ENCODE data around the gene BNIPL. TPM values are rescaled to one million over a fixed set of nuclear protein-coding genes. Genes with fewer than 3 reads are reported as not detected.

BNIPL gene
- total and polyA plus RNA-seq, 2 of the 8 experiments (the other 6 are each of a cell fraction or from before 2014, with no cell fraction given) = 2.4 to 3.3 TPM

DNA sequence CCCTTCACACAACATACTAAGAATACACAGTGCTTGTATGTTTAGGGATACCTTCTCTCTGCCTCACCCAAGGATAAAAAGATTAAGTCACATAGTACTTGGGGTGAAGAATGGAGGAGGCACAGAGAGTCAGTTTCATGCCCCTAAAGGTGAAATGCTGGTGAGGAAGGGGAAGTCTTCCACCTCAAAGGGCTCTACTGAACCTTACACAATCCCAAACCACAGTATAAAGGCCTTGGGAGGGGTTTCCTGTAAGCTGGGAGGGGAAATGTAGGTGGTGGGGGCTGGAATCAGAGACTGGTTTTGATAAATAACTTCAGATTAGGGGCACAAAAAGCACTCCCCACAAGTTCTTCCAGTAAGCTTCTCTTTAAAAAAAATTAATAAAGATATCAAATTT, 33.2 kb upstream of the BNIPL start:
- peaks cover 0 to 4% (median 1%) of the 10 kb centered on the region in 4 experiments; a peak in 2 of 8 replicates for H3K36me3 ChIP-seq (ENCODE audit: control insufficient read depth in 2 of 4, insufficient read depth in 4 of 4, low read length in 3 of 4)
- no peak overlapping the region for H3K14ac ChIP-seq (ENCODE audit: insufficient read length)
- H3K18ac ChIP-seq (ENCODE audit: extremely low read depth, low read length) = no peak overlapping the region
- H2BK15ac ChIP-seq (ENCODE audit: low read length) = no peak overlapping the region
- H3K27ac ChIP-seq (ENCODE audit: low read depth, low read length) = no peak overlapping the region
- no peak overlapping the region for H2AFZ ChIP-seq (ENCODE audit: low read length)
- no peak overlapping the region for H2BK12ac ChIP-seq (ENCODE audit: low read depth, low read length)
- FAIRE-seq (no peak), DNase-seq (ENCODE audit: low read depth in 1 of 2, low spot score in 2 of 2) (no peak)
- H3K9ac ChIP-seq (replicated peaks in 1 of 4; ENCODE audit: extremely low read depth in 1 of 4, low read depth in 3 of 4, low read length in 3 of 4) = no peak overlapping the region
- H3K23ac ChIP-seq (ENCODE audit: insufficient read length) = no peak overlapping the region
- no peak overlapping the region for H3K56ac ChIP-seq (replicated peaks; ENCODE audit: insufficient read length, low read depth, low read length)
- H4K8ac ChIP-seq (ENCODE audit: extremely low read depth, insufficient read depth, low read length) = no peak overlapping the region
- H3K9me3 ChIP-seq (ENCODE audit: insufficient read depth in 2 of 2, low read depth in 1 of 2, low read length in 1 of 2) = no peaks in the 10 kb centered on the region
- TF ChIP-seq RAD21 (IDR thresholded peaks at IDR 0.05 in 1 of 2, conservative IDR thresholded peaks at IDR 0.05 in 1 of 2; ENCODE audit: low read depth in 2 of 2, low read length in 2 of 2) (no peak), CHD2 (IDR thresholded peaks at IDR 0.05; ENCODE audit: low read length) (no peak), MAFK (IDR thresholded peaks at IDR 0.05; ENCODE audit: low read depth, low read length) (no peak), ZNF274 (IDR thresholded peaks at IDR 0.05; ENCODE audit: borderline replicate concordance, extremely low read depth, low read length) (no peak), NANOG (IDR thresholded peaks at IDR 0.05; ENCODE audit: insufficient read depth, low read depth, low read length, poor library complexity, severe bottlenecking) (no peak), POLR2A (IDR thresholded peaks at IDR 0.05; ENCODE audit: control extremely low read depth in 1 of 2, low read depth in 2 of 2, low read length in 2 of 2) (no peak), SIRT6 (IDR thresholded peaks at IDR 0.05; ENCODE audit: low read length) (no peak), RFX5 (IDR thresholded peaks at IDR 0.05; ENCODE audit: borderline replicate concordance, low read depth, low read length) (no peak), TCF12 (IDR thresholded peaks at IDR 0.05; ENCODE audit: low read depth, low read length) (no peak), KDM5A (IDR thresholded peaks at IDR 0.05; ENCODE audit: low read length) (no peak), YY1 (IDR thresholded peaks at IDR 0.05; ENCODE audit: low read depth, low read length) (no peak), BRCA1 (IDR thresholded peaks at IDR 0.05; ENCODE audit: low read depth, low read length) (no peak)
- TF ChIP-seq, protein P1, sequence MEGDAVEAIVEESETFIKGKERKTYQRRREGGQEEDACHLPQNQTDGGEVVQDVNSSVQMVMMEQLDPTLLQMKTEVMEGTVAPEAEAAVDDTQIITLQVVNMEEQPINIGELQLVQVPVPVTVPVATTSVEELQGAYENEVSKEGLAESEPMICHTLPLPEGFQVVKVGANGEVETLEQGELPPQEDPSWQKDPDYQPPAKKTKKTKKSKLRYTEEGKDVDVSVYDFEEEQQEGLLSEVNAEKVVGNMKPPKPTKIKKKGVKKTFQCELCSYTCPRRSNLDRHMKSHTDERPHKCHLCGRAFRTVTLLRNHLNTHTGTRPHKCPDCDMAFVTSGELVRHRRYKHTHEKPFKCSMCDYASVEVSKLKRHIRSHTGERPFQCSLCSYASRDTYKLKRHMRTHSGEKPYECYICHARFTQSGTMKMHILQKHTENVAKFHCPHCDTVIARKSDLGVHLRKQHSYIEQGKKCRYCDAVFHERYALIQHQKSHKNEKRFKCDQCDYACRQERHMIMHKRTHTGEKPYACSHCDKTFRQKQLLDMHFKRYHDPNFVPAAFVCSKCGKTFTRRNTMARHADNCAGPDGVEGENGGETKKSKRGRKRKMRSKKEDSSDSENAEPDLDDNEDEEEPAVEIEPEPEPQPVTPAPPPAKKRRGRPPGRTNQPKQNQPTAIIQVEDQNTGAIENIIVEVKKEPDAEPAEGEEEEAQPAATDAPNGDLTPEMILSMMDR (IDR thresholded peaks at IDR 0.05; ENCODE audit: control extremely low read depth in 1 of 3, insufficient read depth in 1 of 3, low read depth in 1 of 3, low read length in 3 of 3) = no peak
- H2BK20ac ChIP-seq (ENCODE audit: low read length) = no peak overlapping the region
- H4K5ac ChIP-seq (ENCODE audit: insufficient read length, low read depth, low read length) = no peak overlapping the region
- no peak overlapping the region for H3K4me2 ChIP-seq (ENCODE audit: insufficient read depth in 1 of 2, low read depth in 2 of 2, low read length in 2 of 2)
- H3K4ac ChIP-seq (replicated peaks; ENCODE audit: insufficient read length, low read depth, low read length) = no peak overlapping the region
- H3K23me2 ChIP-seq (ENCODE audit: low read depth, low read length) = peaks cover 3% of the 10 kb centered on the region; the same call in 1 of the 2 replicates
- H3K79me1 ChIP-seq (ENCODE audit: low read depth, low read length) = no peaks in the 10 kb centered on the region
- H2BK5ac ChIP-seq (ENCODE audit: low read depth, low read length) = no peak overlapping the region
- no peaks in the 10 kb centered on the region for H4K20me1 ChIP-seq (replicated peaks in 1 of 2; ENCODE audit: control insufficient read depth in 1 of 2, insufficient read depth in 2 of 2, low read length in 2 of 2)
- ChIA-PET POLR2A (ENCODE audit: partially characterized antibody) (interaction anchor here (1.2 to 1.7 kb wide), 3 partner anchors 22 to 388 kb away, joined by 3 to 5 read pairs (median 4); partner anchors contain the start of gene ANXA9), CTCF (ENCODE audit: partially characterized antibody) (interaction anchor here (0.9 to 7.8 kb wide), 4 partner anchors 8 to 154 kb away, joined by 3 to 142 read pairs (median 44); partner anchors contain the start of genes ANXA9 and TNFAIP8L2)
- no peaks in the 10 kb centered on the region for H3K27me3 ChIP-seq (replicated peaks in 1 of 4; ENCODE audit: control insufficient read depth in 3 of 4, extremely low read depth in 1 of 4, insufficient read depth in 3 of 4, low read length in 3 of 4)
- H3K4me1 ChIP-seq (replicated peaks in 1 of 4; ENCODE audit: control insufficient read depth in 3 of 4, insufficient read depth in 4 of 4, low read length in 3 of 4) = peaks cover 5 to 9% (median 8%) of the 10 kb centered on the region in 4 experiments; a peak in 6 of 7 replicates
- H2BK120ac ChIP-seq (replicated peaks; ENCODE audit: low read depth, low read length) = no peak overlapping the region
- H3K4me3 ChIP-seq (ENCODE audit: extremely low read depth in 1 of 4, insufficient read depth in 2 of 4, low read depth in 3 of 4, low read length in 4 of 4) = no peak overlapping the region
- H3K79me2 ChIP-seq (ENCODE audit: control insufficient read depth in 1 of 2, insufficient read depth in 2 of 2, low read length in 2 of 2) = no peaks in the 10 kb centered on the region
- H2AK5ac ChIP-seq (ENCODE audit: low read depth, low read length) = no peak overlapping the region
- no peak overlapping the region for H4K91ac ChIP-seq (replicated peaks; ENCODE audit: insufficient read length, low read length)

All from H1 (cell line).